GM18861 (cell line): ENCODE measurements around the gene CSNK1G2.

ENCODE experiments used
- ATAC-seq: cut with Tn5 transposase; IDR thresholded peaks from one replicate; pipeline ENCODE4 v1.9.1; 2021; ENCODE audit not compliant: unreplicated experiment

Gene CSNK1G2

GRCh38 chr19:1962674-1963073 is 21.7 kb downstream of the CSNK1G2 start:
- ATAC-seq, result no peak

GRCh38 chr19:1967087-1967608 is 26.2 kb downstream of the CSNK1G2 start:
- no peak for ATAC-seq

GRCh38 chr19:1968279-1969175 is 27.6 kb downstream of the CSNK1G2 start:
- ATAC-seq, result no peak

- no peak for ATAC-seq
These were observed 28.4 kb downstream of the CSNK1G2 start for GRCh38 chr19:1969176-1970002.

- no peak for ATAC-seq
These were observed 29.2 kb downstream of the CSNK1G2 start for GRCh38 chr19:1970003-1970805.

GRCh38 chr19:1970806-1971502 is 30.0 kb downstream of the CSNK1G2 start:
- no peak for ATAC-seq

GRCh38 chr19:1974381-1975161 is 33.6 kb downstream of the CSNK1G2 start:
- no peak for ATAC-seq

- no peak for ATAC-seq
These were observed 34.1 kb downstream of the CSNK1G2 start for GRCh38 chr19:1975162-1975480.

GRCh38 chr19:1977120-1977519 is 36.1 kb downstream of the CSNK1G2 start:
- no peak for ATAC-seq

- ATAC-seq, result no peak
These were observed 37.4 kb downstream of the CSNK1G2 start for GRCh38 chr19:1978346-1978894.

- no peak for ATAC-seq
These were observed 38.0 kb downstream of the CSNK1G2 start for GRCh38 chr19:1979017-1979416.

- ATAC-seq, result no peak
These were observed 38.7 kb downstream of the CSNK1G2 start for GRCh38 chr19:1979642-1980041.

- no peak for ATAC-seq
These were observed 39.3 kb downstream of the CSNK1G2 start for GRCh38 chr19:1980091-1980808.

GRCh38 chr19:1980809-1981181 is 39.8 kb downstream of the CSNK1G2 start:
- no peak for ATAC-seq

GRCh38 chr19:1981253-1981652 is 40.3 kb downstream of the CSNK1G2 start:
- ATAC-seq, result no peak

GRCh38 chr19:1984357-1984756 is 43.4 kb downstream of the CSNK1G2 start:
- ATAC-seq, result no peak

- ATAC-seq, result no peak
These were observed 44.8 kb downstream of the CSNK1G2 start for GRCh38 chr19:1985588-1986356.
